H1 (cell line): ENCODE data around the gene APOBR. TPM values are rescaled to one million over a fixed set of nuclear protein-coding genes. Genes with fewer than 3 reads are reported as not detected.

Experiments
- CTCF ChIA-PET: fragments of 300-600 bp; sonication (Branson Sonifier 250); formaldehyde crosslinking; loops from one replicate; lab custom pipeline; 2021; ENCODE audit not compliant: partially characterized antibody; lab: Charles Lee
- POLR2A ChIA-PET: fragments of 300-600 bp; sonication (Branson Sonifier 250); formaldehyde crosslinking; loops from one replicate; lab custom pipeline; 2021; ENCODE audit warnings: inconsistent platforms; ENCODE audit not compliant: partially characterized antibody; lab: Charles Lee
- DNase-seq, 2 experiments: peaks; one replicate each; pipeline versions ENCODE4 v3.0.0 to v3.0.0-alpha.2; 2010 to 2022; ENCODE audit warnings: low spot score in 2 of 2, low read depth in 1 of 2, mixed read lengths in 1 of 2
- FAIRE-seq: peaks from 2 replicates; lab custom pipeline; 2011; peaks lifted over from hg19 to GRCh38; lab: Jason Lieb, UNC
- H2AFZ ChIP-seq: 2 replicates; pipeline ENCODE4 v1.8.1; 2012; ENCODE audit warnings: low read length, inconsistent platforms
- H2AK5ac ChIP-seq: 2 replicates; pipeline ENCODE4 v1.6.1; 2013; ENCODE audit warnings: low read depth, low read length
- H2BK120ac ChIP-seq: replicated peaks from 2 replicates; pipeline ENCODE3; 2013; ENCODE audit warnings: low read depth, low read length, inconsistent platforms
- H2BK12ac ChIP-seq: 2 replicates; pipeline ENCODE4 v1.6.1; 2013; ENCODE audit warnings: low read depth, low read length
- H2BK15ac ChIP-seq: 2 replicates; pipeline ENCODE4 v1.6.1; 2013; ENCODE audit warnings: low read length
- H2BK20ac ChIP-seq: 2 replicates; pipeline ENCODE4 v1.6.1; 2013; ENCODE audit warnings: low read length
- H2BK5ac ChIP-seq: 2 replicates; pipeline ENCODE4 v1.6.1; 2013; ENCODE audit warnings: low read depth, low read length
- H3K14ac ChIP-seq: 2 replicates; pipeline ENCODE4 v1.6.1; 2013; ENCODE audit warnings: inconsistent platforms; ENCODE audit not compliant: insufficient read length
- H3K18ac ChIP-seq: 2 replicates; pipeline ENCODE4 v1.6.1; 2013; ENCODE audit warnings: low read length; ENCODE audit errors: extremely low read depth
- H3K23ac ChIP-seq: 2 replicates; pipeline ENCODE4 v1.6.1; 2013; ENCODE audit warnings: inconsistent platforms; ENCODE audit not compliant: insufficient read length
- H3K23me2 ChIP-seq: 2 replicates; pipeline ENCODE4 v1.6.1; 2013; ENCODE audit warnings: low read depth, low read length
- H3K27ac ChIP-seq: 2 replicates; pipeline ENCODE4 v1.6.1; 2011; ENCODE audit warnings: low read depth, low read length, inconsistent platforms
- H3K27me3 ChIP-seq, 4 experiments: replicated peaks in 1 of 4; 1 replicate in 1 of 4; 2 replicates in 3 of 4; pipeline versions ENCODE4 v1.6.1 to v1.8.1; 2011 to 2013; ENCODE audit warnings: low read length in 3 of 4, mild to moderate bottlenecking in 3 of 4, inconsistent platforms in 2 of 4, mixed read lengths in 2 of 4, moderate library complexity in 1 of 4; ENCODE audit not compliant: control insufficient read depth in 3 of 4, insufficient read depth in 3 of 4; ENCODE audit errors: extremely low read depth in 1 of 4
- H3K36me3 ChIP-seq, 4 experiments: 2 replicates each; pipeline versions ENCODE4 v1.6.1 to v1.8.1; 2011 to 2013; ENCODE audit warnings: mild to moderate bottlenecking in 4 of 4, low read length in 3 of 4, moderate library complexity in 2 of 4, control low read depth in 1 of 4, inconsistent platforms in 1 of 4; ENCODE audit not compliant: insufficient read depth in 4 of 4, control insufficient read depth in 2 of 4
- H3K4ac ChIP-seq: replicated peaks from 2 replicates; pipeline ENCODE3; 2013; ENCODE audit warnings: low read length, low read depth, mixed read lengths, inconsistent platforms; ENCODE audit not compliant: insufficient read length
- H3K4me1 ChIP-seq, 4 experiments: replicated peaks in 1 of 4; 1 replicate in 1 of 4; 2 replicates in 3 of 4; pipeline versions ENCODE4 v1.6.1 to v1.8.1; 2011 to 2013; ENCODE audit warnings: low read length in 3 of 4, inconsistent platforms in 2 of 4, mixed read lengths in 1 of 4; ENCODE audit not compliant: insufficient read depth in 4 of 4, control insufficient read depth in 3 of 4
- H3K4me2 ChIP-seq, 2 experiments: 2 replicates each; pipeline versions ENCODE4 v1.6.1 to v1.8.1; 2011 to 2013; ENCODE audit warnings: low read depth in 2 of 2, low read length in 2 of 2, control low read depth in 1 of 2, inconsistent platforms in 1 of 2, mild to moderate bottlenecking in 1 of 2; ENCODE audit not compliant: insufficient read depth in 1 of 2
- H3K4me3 ChIP-seq, 4 experiments: fragments of 200-600, 300-600 bp in 1 of 4; sonication (generic), shearing (Covaris generic), sonication (Bioruptor Twin) in 1 of 4; 2 replicates each; pipeline versions ENCODE4 v1.5.1 to v1.8.1; 2011 to 2016; ENCODE audit warnings: low read length in 4 of 4, low read depth in 3 of 4, control low read depth in 2 of 4, inconsistent platforms in 2 of 4, mild to moderate bottlenecking in 2 of 4, mixed read lengths in 1 of 4, moderate library complexity in 1 of 4; ENCODE audit not compliant: insufficient read depth in 2 of 4; ENCODE audit errors: extremely low read depth in 1 of 4
- H3K56ac ChIP-seq: replicated peaks from 2 replicates; pipeline ENCODE3; 2013; ENCODE audit warnings: low read depth, mild to moderate bottlenecking, mixed read lengths, low read length, inconsistent platforms; ENCODE audit not compliant: insufficient read length
- H3K79me1 ChIP-seq: 2 replicates; pipeline ENCODE4 v1.6.1; 2013; ENCODE audit warnings: low read depth, low read length, control low read depth
- H3K79me2 ChIP-seq, 2 experiments: 2 replicates each; pipeline versions ENCODE4 v1.6.1 to v1.8.1; 2012 to 2013; ENCODE audit warnings: low read length in 2 of 2, mild to moderate bottlenecking in 2 of 2, inconsistent platforms in 1 of 2; ENCODE audit not compliant: insufficient read depth in 2 of 2, control insufficient read depth in 1 of 2
- H3K9ac ChIP-seq, 4 experiments: replicated peaks in 1 of 4; 1 replicate in 1 of 4; 2 replicates in 3 of 4; pipeline versions ENCODE4 v1.6.1 to v1.8.1; 2011 to 2013; ENCODE audit warnings: low read depth in 3 of 4, low read length in 3 of 4, control low read depth in 2 of 4, mild to moderate bottlenecking in 2 of 4, moderate library complexity in 2 of 4, inconsistent platforms in 1 of 4; ENCODE audit errors: extremely low read depth in 1 of 4
- H3K9me3 ChIP-seq, 2 experiments: 2 replicates each; pipeline versions ENCODE4 v1.6.1 to v1.8.1; 2012 to 2013; ENCODE audit warnings: mild to moderate bottlenecking in 2 of 2, moderate library complexity in 2 of 2, control low read depth in 1 of 2, inconsistent platforms in 1 of 2, low read depth in 1 of 2, low read length in 1 of 2, mixed read lengths in 1 of 2; ENCODE audit not compliant: insufficient read depth in 2 of 2
- H4K20me1 ChIP-seq, 2 experiments: replicated peaks in 1 of 2; 2 replicates each; pipeline versions ENCODE3 to v1.8.1; 2011 to 2013; ENCODE audit warnings: inconsistent platforms in 2 of 2, low read length in 2 of 2, mild to moderate bottlenecking in 1 of 2; ENCODE audit not compliant: insufficient read depth in 2 of 2, control insufficient read depth in 1 of 2
- H4K5ac ChIP-seq: 2 replicates; pipeline ENCODE4 v1.6.1; 2013; ENCODE audit warnings: low read length, low read depth, mixed read lengths, inconsistent platforms; ENCODE audit not compliant: insufficient read length
- H4K8ac ChIP-seq: 2 replicates; pipeline ENCODE4 v1.8.0; 2013; ENCODE audit warnings: mild to moderate bottlenecking, moderate library complexity, low read length, inconsistent platforms; ENCODE audit not compliant: insufficient read depth; ENCODE audit errors: extremely low read depth
- H4K91ac ChIP-seq: replicated peaks from 2 replicates; pipeline ENCODE3; 2013; ENCODE audit warnings: low read length, mixed read lengths, inconsistent platforms; ENCODE audit not compliant: insufficient read length
- BACH1 ChIP-seq: IDR thresholded peaks from 2 replicates; pipeline ENCODE4 v1.6.1; 2012; ENCODE audit warnings: low read length, improper control_type of control experiment
- BRCA1 ChIP-seq: IDR thresholded peaks from 2 replicates; pipeline ENCODE4 v1.6.1; 2012; ENCODE audit warnings: low read depth, low read length, improper control_type of control experiment
- CBX5 ChIP-seq: fragments of 300-800, 300-1000 bp; sonication (generic); IDR thresholded peaks from 2 replicates; pipeline ENCODE4 v1.7.1; 2016; ENCODE audit warnings: antibody characterized with exemption, low read length, low read depth
- CBX8 ChIP-seq: fragments of 300-800, 300-1000 bp; sonication (generic); IDR thresholded peaks from 2 replicates; pipeline ENCODE4 v1.7.1; 2016; ENCODE audit warnings: low read depth, low read length, borderline replicate concordance
- CEBPB ChIP-seq: IDR thresholded peaks from 2 replicates; pipeline ENCODE4 v1.6.1; 2012; ENCODE audit warnings: low read depth, low read length
- JUND ChIP-seq: IDR thresholded peaks from 2 replicates; pipeline ENCODE4 v1.6.1; 2011; ENCODE audit warnings: mild to moderate bottlenecking, improper control_type of control experiment, low read length
- KDM5A ChIP-seq: fragments of 200-600 bp; IDR thresholded peaks from 2 replicates; pipeline ENCODE4 v1.7.1; 2012; ENCODE audit warnings: mild to moderate bottlenecking, low read length, inconsistent platforms, mixed read lengths
- NANOG ChIP-seq: IDR thresholded peaks from 2 replicates; pipeline ENCODE4 v1.6.1; 2011; ENCODE audit warnings: low read length, low read depth, mild to moderate bottlenecking, inconsistent platforms; ENCODE audit not compliant: insufficient read depth, poor library complexity, severe bottlenecking
- NRF1 ChIP-seq: IDR thresholded peaks from 2 replicates; pipeline ENCODE4 v1.6.1; 2011; ENCODE audit warnings: mild to moderate bottlenecking, low read depth, low read length, improper control_type of control experiment
- RNF2 ChIP-seq: fragments of 200-900, 300-1000 bp; sonication (generic); IDR thresholded peaks from 2 replicates; pipeline ENCODE4 v1.7.1; 2016; ENCODE audit warnings: borderline replicate concordance, low read depth, mild to moderate bottlenecking, antibody characterized with exemption, low read length; ENCODE audit not compliant: poor library complexity, severe bottlenecking; ENCODE audit errors: missing control alignments
- SIX5 ChIP-seq: IDR thresholded peaks from 2 replicates; pipeline ENCODE4 v1.6.1; 2011; ENCODE audit warnings: mild to moderate bottlenecking, low read depth, low read length
- SP4 ChIP-seq: IDR thresholded peaks from 2 replicates; pipeline ENCODE4 v1.6.1; 2012; ENCODE audit warnings: low read length, inconsistent platforms
- TAF7 ChIP-seq: optimal IDR thresholded peaks from 2 replicates; pipeline ENCODE3; 2011; ENCODE audit warnings: low read depth, mild to moderate bottlenecking, inconsistent platforms, low read length, moderate library complexity, borderline replicate concordance
- YY1 ChIP-seq: IDR thresholded peaks from 2 replicates; pipeline ENCODE4 v1.6.1; 2011; ENCODE audit warnings: low read depth, mild to moderate bottlenecking, low read length
- WGBS, 2 experiments: shearing (Covaris generic) in 1 of 2; methylation state at CpG; one replicate each; pipeline versions ENCODE4 v1.1.6 to v1.1.7; 2013 to 2015; ENCODE audit warnings: low lambda C conversion rate in 2 of 2, mixed read lengths in 2 of 2, inconsistent platforms in 1 of 2, low coverage in 1 of 2, missing lambda C conversion rate in 1 of 2; ENCODE audit not compliant: insufficient replicate concordance in 2 of 2, insufficient coverage in 1 of 2, insufficient read length in 1 of 2; ENCODE audit errors: extremely low coverage in 1 of 2, missing lambda C conversion rate in 1 of 2; 5-methylcytosine and 5-hydroxymethylcytosine counted together
- polyA plus RNA-seq, 7 experiments: library from polyadenylated mRNA; depleted of rRNA in 3 of 7; stranded (reverse) in 5 of 7; unstranded in 2 of 7; fragments of >200 nt in 5 of 7; fragments of 200-250 nt in 2 of 7; gene quantifications; 1 replicate in 5 of 7; 2 replicates in 1 of 7; 4 replicates in 1 of 7; pipeline versions ENCODE4 v1.2.1 to v1.2.3, GENCODE V29; 2011 to 2013; ENCODE audit warnings: missing spikeins in 2 of 7, mixed read lengths in 2 of 7
- total RNA-seq: library from RNA; stranded (reverse); fragmentation: NEBNext Ultra II Directional; extraction: Animal tissue kit (Norgen Biotek cat#: 25700); gene quantifications from 2 replicates; pipeline ENCODE4 v1.2.1, GENCODE V29; 2021
- TF ChIP-seq, protein P1 (sequence below): IDR thresholded peaks from 2 replicates; pipeline ENCODE4 v1.6.1; 2012; ENCODE audit warnings: inconsistent platforms

The APOBR gene
- total and polyA plus RNA-seq, 2 of the 8 experiments (the other 6 are each of a cell fraction or from before 2014, with no cell fraction given): not detected

DNA sequence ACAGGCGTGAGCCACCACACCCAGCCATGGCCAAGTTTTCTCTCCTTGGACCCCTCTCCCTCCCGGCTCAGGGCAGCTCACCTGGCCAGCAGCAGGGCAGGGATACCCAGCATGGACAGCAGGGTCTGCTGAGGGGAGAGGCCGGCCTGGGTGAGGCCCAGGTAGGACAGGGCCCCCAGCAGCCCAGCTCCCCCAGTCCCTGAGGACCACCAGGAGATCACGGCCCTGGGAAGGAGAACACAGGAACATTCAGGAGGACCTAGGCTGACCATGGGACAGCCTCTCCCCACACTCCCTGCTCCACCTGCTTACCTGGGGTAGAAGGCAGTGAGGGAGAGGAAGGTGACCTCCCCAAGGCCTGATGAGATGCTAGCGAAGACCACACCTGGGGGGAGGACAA lies 8.2 kb upstream of the APOBR start:
- no peak overlapping the region for H3K23ac ChIP-seq
- H3K9ac ChIP-seq: no peak overlapping the region
- no peak overlapping the region for H3K56ac ChIP-seq
- H3K4ac ChIP-seq: no peak overlapping the region
- H3K27me3 ChIP-seq: no peaks in the 10 kb centered on the region
- H2AK5ac ChIP-seq: no peak overlapping the region
- POLR2A ChIA-PET: no interaction called here
- TF ChIP-seq CBX5 (no peak), TAF7 (no peak), NRF1 (no peak), NANOG (no peak), CBX8 (no peak), RNF2 (no peak), BRCA1 (no peak), BACH1 (no peak), SP4 (no peak), CEBPB (no peak), SIX5 (no peak), YY1 (no peak), KDM5A (no peak), JUND (no peak)
- TF ChIP-seq, protein P1, sequence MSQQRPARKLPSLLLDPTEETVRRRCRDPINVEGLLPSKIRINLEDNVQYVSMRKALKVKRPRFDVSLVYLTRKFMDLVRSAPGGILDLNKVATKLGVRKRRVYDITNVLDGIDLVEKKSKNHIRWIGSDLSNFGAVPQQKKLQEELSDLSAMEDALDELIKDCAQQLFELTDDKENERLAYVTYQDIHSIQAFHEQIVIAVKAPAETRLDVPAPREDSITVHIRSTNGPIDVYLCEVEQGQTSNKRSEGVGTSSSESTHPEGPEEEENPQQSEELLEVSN: no peak
- H3K4me1 ChIP-seq: no peaks in the 10 kb centered on the region
- H4K91ac ChIP-seq: no peak overlapping the region
- no peak overlapping the region for H2AFZ ChIP-seq
- H3K4me2 ChIP-seq: no peak overlapping the region
- H3K23me2 ChIP-seq: no peaks in the 10 kb centered on the region
- no peak overlapping the region for H3K18ac ChIP-seq
- no peaks in the 10 kb centered on the region for H3K9me3 ChIP-seq
- H3K36me3 ChIP-seq: peaks cover 0 to 2% (median 0%) of the 10 kb centered on the region in 4 experiments; a peak in 2 of 8 replicates
- no peaks in the 10 kb centered on the region for H3K79me1 ChIP-seq
- H3K79me2 ChIP-seq: no peaks in the 10 kb centered on the region
- H2BK12ac ChIP-seq: no peak overlapping the region
- FAIRE-seq (no peak), DNase-seq (no peak)
- no peak overlapping the region for H2BK120ac ChIP-seq
- 86% methylated on average over 5 of the region's 5 CpGs; no CpG with 5 or more reads in 1 of the 2 experiments for WGBS, 2 experiments
- H3K14ac ChIP-seq: no peak overlapping the region
- no peak overlapping the region for H4K5ac ChIP-seq
- H2BK20ac ChIP-seq: no peak overlapping the region
- H2BK5ac ChIP-seq: no peak overlapping the region
- CTCF ChIA-PET: no interaction called here
- no peak overlapping the region; the same call in 1 of the 2 replicates for H4K8ac ChIP-seq
- no peak overlapping the region for H3K27ac ChIP-seq
- no peak overlapping the region for H2BK15ac ChIP-seq
- H4K20me1 ChIP-seq: no peaks in the 10 kb centered on the region
- no peak overlapping the region for H3K4me3 ChIP-seq
